ENCODE results near the gene CCDC90B.
"Not testable (repeated sequence)": the region's sequence is repeated elsewhere in the genome, so short reads cannot be mapped to it uniquely, and the experiment has no call there.

DNA sequence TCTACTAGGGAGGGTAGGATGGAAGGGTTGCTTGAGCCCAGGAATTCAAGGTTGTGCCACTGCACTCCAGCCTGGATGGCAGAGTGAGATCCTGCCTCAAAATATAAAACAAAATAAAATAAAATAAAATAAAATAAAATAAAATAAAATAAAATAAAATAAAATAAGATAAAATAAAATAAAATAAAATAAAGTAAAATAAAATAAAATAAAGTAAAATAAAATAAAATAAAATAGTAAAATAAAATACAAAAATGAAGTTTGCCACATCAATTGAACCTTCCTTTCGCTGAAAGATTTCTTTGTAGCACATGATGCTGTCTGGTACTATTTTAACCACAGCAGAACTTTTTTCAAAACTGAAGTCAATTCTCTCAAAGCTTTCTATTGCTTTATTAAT lies 22.4 kb upstream of the CCDC90B start:
- TF ChIP-seq, protein P1, sequence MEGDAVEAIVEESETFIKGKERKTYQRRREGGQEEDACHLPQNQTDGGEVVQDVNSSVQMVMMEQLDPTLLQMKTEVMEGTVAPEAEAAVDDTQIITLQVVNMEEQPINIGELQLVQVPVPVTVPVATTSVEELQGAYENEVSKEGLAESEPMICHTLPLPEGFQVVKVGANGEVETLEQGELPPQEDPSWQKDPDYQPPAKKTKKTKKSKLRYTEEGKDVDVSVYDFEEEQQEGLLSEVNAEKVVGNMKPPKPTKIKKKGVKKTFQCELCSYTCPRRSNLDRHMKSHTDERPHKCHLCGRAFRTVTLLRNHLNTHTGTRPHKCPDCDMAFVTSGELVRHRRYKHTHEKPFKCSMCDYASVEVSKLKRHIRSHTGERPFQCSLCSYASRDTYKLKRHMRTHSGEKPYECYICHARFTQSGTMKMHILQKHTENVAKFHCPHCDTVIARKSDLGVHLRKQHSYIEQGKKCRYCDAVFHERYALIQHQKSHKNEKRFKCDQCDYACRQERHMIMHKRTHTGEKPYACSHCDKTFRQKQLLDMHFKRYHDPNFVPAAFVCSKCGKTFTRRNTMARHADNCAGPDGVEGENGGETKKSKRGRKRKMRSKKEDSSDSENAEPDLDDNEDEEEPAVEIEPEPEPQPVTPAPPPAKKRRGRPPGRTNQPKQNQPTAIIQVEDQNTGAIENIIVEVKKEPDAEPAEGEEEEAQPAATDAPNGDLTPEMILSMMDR (IDR thresholded peaks at IDR 0.05; ENCODE audit: low read depth, low read length, poor library complexity, severe bottlenecking): not testable (repeated sequence)
- TF ChIP-seq EZH2phosphoT487 (IDR thresholded peaks at IDR 0.05; ENCODE audit: borderline replicate concordance, low read length): not testable (repeated sequence)
